Fibroblast of skin of scalp (primary cell): Measurements from ENCODE around the gene ZNF181. TPM values are rescaled to one million over a fixed set of nuclear protein-coding genes. Genes with fewer than 3 reads are reported as not detected.
"Not testable (repeated sequence)": the region's sequence is repeated elsewhere in the genome, so short reads cannot be mapped to it uniquely, and the experiment has no call there.

Experiments used
- DNase-seq: peaks from one replicate; pipeline ENCODE4 v3.0.0-alpha.2; 2013
- polyA plus RNA-seq, 2 experiments: library from polyadenylated mRNA; unstranded; fragments of 120-200 nt; gene quantifications; one replicate each; pipeline ENCODE4 v1.2.1, GENCODE V29; 2013; ENCODE audit not compliant: insufficient read length in 2 of 2

Gene ZNF181
- 6.0 TPM for polyA plus RNA-seq (2013, experiment 1 of 2; ENCODE audit: insufficient read length)
- 7.0 TPM for polyA plus RNA-seq (2013, experiment 2 of 2; ENCODE audit: insufficient read length)

DNA sequence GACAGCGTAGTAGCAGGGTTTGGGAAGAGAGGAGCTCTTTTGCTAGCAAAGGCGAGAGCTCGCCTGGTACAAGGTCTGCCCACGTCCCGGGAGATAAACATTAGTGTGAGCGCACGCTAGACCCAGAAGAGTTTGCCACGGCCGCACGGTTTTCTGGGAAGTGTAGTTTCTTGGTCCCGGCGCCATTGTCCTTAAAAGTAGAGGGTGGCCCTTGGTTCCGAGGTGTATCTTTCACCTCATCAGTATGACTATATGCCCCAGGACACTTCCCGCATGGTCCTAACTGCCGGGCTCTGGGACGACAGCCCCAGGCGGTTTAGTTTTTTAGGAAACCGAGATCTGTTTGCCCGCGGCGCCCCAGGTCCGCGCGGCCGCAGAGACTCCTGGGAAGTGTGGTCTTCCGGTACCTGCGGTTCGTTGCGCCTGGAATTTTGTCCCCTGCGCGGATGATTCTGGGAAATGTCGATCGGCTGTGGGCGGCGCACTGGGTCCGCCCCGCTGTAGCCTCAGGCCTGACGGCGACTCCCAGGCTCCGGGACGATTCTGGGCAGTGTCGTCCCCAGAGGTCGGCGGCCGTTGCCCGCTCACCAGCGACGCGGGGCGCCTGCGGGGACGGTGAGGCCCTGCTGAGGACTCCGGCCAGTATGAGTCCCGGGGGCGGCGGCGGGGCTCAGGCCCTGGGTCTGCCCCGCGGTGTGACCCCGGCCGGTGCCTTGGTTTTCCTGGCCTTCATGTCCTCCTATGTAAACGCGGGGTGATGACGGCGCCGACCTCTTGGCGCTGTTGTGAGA lies at the start of gene ZNF181:
Gene ZNF181, plus strand, starts transcription at position 498 of the 791 bp plus-strand sequence. CDS start 795 bp downstream, outside the sequence.
- peak; percentile 93 for DNase-seq

- not testable (repeated sequence) for DNase-seq
Observed at GRCh38 chr19:34685266-34685665, 48.8 kb upstream of the ZNF181 start.

DNA sequence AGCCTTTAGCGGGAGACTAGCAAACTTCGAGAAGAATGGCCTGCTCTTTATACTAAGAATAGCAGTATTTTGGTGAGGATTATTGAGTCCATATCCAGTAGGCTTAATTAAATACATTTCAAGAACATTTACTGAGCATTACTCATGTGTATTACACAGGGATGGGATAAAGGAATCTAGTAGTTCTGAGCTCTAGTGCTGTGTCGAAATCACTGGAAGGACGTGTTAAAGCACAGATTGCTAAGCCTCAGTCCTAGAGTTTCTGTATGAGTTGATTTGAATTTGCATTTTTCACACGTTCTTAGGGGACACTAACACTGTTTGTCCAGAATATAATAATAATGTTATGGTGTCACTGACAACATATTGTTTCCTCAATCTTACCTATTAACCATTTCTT lies 47.6 kb upstream of the ZNF181 start:
- DNase-seq = no peak

DNA sequence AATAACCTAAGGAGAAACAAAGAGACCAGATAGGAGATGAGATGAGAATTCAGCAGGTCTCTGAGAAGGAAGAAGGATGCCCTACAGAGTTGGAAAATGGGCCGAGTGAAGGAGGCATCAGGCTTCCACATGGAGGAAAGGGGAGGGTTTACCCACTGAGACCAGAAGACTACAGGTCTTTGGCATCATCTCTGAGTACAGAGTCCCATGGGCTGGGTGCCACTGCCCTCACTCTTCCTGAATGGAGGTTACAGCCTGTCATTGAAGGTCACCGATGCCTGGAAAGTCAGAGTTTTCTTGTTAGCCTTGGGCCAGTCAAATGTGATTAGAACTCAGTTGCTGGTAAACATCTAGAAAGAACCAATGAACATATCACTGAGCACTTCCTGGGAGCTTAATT lies 46.7 kb upstream of the ZNF181 start:
- no peak for DNase-seq

GRCh38 chr19:34688592-34688991 lies 45.5 kb upstream of the ZNF181 start:
- no peak for DNase-seq

GRCh38 chr19:34690372-34690771 lies 43.7 kb upstream of the ZNF181 start:
- no peak for DNase-seq

DNA sequence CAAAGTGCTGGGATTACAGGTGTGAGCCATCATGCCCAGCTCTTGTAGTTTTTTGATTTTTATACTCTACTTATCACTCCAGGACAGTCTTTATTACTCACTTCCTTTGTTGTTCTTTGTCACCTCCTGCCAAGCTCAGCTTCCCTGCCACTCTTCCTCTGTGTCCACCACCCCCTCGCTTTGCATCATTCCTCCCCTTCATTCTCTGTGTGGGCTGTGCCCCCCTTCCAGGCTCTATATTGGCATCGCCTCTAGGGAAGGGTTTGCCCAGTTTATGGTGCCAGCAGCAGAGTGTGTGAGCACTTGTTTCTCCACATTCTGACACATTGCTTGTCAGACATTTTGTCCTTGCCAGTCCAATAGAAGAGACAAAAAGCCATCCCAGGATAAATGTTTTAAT lies 41.5 kb upstream of the ZNF181 start:
- no peak for DNase-seq

DNA sequence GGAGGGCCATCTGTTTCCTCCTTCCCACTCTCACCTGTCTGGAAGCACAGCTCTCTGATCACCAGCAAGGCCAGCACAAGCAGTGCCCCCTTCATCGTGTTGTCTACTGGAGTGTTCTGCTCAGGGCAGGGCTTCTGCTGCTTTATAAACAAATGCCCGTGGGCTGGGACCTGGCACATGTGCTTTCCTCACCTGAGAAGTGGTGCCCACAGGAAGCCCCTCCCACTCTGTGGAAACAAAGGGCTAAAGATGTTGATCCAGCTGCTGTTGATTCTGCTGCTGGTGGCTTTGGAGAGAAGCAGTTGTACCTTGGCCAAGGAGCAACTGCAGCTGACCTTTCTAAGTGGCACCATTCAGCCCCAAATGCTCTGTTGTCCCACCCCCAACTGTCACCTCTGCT lies 26.4 kb upstream of the ZNF181 start:
- no peak for DNase-seq

GRCh38 chr19:34711890-34712289 lies 22.2 kb upstream of the ZNF181 start:
- no peak for DNase-seq

GRCh38 chr19:34712395-34713261 lies 21.4 kb upstream of the ZNF181 start:
- DNase-seq = peak; percentile 73

DNA sequence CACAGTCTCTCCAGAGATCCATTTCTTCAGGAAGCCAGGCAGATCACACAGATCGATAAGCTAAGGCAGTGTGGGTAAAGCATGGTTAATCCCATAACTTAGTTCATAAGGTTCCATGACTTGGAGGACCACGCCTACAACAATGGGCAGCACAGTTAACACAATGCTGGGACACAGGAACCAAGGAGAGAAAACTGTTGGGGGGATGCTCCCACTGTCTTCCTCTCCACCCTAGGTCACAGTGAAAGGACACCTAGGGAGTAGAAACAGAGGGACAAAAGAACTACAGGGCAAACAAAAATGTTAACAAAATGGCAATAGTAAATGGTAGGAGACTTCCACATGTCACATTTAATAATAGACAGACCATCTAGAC lies 20.8 kb upstream of the ZNF181 start:
- DNase-seq = no peak

DNA sequence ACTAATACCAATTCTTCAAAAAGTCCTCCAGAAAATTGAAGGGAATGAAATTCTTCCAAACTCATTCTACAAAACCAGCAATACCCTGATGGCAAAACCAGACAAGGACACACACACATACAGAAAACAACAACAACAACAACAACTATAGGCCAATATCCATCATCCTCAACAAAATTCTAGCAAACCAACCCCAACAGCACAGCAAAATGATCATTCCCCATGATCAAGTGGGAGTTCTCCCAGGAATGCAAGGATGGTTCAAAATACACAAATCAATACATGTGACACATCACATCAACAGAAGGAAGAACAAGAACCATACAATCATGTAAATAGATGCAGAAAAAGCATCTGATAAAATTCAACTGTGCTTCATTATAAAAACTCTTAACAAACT lies 18.7 kb upstream of the ZNF181 start:
- DNase-seq = no peak

- DNase-seq = no peak
Observed at GRCh38 chr19:34722353-34722752, 11.7 kb upstream of the ZNF181 start.

DNA sequence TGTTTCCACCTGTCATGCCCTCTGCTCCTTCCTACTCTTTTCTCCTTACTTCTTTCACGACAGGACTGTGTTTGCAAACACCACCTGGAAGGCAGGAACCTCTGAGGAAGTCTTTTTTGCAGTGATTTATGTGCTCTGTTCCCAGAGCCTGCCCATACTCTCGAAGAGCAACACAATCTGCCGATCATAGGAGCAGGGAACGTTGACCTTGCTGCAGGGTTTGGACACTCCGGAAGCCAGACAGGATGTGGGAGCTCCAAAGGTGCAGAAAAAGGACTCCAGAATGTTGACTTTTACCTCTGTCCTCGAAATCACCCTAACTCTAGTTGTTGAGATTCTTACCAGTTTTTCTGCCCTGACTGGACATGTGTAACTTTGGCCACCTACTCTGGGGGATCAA lies 8.6 kb upstream of the ZNF181 start:
- no peak for DNase-seq

DNA sequence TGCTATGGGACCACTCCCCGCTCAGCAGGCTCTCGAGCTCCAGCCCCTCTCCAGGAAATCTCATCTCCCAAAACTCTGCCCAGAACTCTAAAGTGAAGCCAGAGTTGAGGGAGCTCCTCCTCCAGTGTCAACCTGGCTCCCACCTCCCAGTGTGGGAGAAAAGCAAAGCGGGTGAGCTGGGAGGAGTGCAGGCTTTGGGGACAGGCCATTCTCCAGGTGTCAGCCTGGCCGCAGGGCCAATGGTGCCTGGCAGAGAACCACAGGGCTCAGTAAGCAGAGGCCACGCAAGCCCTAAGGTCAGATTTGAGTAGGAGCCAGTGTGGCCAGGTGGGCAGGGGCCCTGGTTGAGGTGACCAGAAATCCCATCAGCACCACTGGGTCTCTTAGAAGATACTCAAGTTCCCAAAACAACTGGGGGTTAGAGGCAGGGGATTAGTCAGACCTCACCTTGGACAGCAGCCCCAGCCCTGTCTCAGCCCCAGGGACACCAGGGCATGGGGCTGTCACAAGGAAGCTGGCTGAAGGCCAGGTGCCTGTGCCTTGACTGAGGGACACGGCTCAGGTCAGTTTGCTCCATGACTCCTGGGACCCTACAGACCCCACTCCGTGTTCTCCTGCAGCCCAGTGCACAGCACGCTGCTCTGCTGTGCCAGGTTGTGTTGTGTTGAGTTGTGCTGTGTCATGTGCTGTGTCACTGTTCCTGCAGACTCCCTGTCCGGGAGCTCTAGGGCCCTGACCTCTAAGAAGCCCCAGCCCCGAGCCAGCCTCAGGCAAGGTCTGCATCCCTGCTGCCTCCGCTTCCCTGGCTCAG lies 2.8 kb upstream of the ZNF181 start:
- no peak for DNase-seq

- no peak for DNase-seq
Observed at GRCh38 chr19:34731964-34732363, 2.1 kb upstream of the ZNF181 start.

GRCh38 chr19:34732612-34733211 lies 1.3 kb upstream of the ZNF181 start:
- DNase-seq = no peak

DNA sequence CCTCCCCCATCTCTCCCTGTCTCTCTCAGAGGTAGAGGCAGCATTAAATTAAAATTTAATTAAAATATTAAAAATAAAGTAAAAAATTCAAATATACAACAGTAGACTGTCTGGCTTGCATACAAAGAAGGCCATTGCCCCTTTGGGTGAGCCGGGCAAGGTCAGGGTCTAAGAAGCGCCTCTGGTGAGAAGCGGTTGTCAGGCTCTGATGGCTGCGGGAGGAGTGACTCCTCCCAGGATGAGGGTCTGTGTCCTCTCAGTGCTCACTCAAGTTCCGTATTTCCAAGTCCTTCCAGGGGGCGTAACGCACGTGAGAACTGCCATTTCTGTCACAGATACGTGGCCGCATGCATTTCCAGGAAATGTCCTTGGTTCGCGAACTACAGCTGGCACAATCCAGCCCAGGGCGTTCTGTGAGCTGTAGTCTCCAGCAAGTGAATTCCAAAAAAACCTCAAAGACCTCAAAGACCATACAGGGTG lies 737 bp upstream of the ZNF181 start:
- no peak for DNase-seq

- no peak for DNase-seq
Observed at GRCh38 chr19:34734537-34735103, 577 bp downstream of the ZNF181 start.

DNA sequence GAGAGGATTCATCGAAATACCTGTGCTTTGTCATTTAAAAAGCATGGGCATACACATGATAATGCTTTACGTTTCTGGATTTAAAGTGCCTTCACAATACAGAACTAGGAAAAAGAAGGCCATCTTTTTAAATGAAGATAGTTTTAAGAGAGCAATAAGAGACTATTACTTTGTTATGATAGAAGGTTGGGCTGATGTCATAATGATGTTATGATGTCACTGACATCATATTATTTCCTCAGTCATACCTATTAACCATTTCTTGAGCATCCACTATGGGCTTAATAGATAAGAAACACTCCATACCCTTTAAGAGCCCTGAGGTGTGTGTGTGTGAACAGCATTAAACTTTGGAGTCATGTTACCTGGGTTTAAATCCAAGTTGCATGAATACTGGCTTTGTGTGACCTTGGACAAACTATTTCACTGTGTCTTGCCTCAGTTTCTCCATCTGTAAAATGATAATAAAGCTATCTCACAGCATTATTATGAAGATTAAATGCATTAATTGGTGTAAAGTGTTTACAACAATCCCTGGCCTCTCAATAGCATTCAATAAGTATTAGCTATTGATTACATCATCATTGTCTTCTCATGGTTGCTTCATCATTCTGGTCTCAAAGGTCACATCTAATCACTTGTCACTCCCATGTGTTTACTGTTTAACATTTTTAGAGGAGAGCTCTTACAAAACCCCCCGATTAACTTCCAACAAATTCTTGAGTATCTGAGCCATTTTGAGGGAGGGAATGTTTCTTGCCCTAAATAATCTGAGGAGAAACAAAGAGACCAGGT lies 11.1 kb downstream of the ZNF181 start:
- no peak for DNase-seq

GRCh38 chr19:34757441-34757840 lies 23.4 kb downstream of the ZNF181 start:
- DNase-seq = no peak
